HFF-Myc (cell line): ENCODE data around the gene APOBEC3A.

Experiments used
- DNase-seq: peaks from one replicate; pipeline ENCODE4 v3.0.0-alpha.2; 2011; ENCODE audit warnings: low read depth; ENCODE audit errors: extremely low read depth
- H3K4me3 ChIP-seq: replicated peaks from 2 replicates; pipeline ENCODE4 v1.5.1; 2011; ENCODE audit warnings: low read depth, mild to moderate bottlenecking, control low read depth, low read length
- CTCF ChIP-seq: IDR thresholded peaks from 2 replicates; pipeline ENCODE4 v1.5.1; 2012; ENCODE audit warnings: mild to moderate bottlenecking, low read depth, low read length, control low read depth; ENCODE audit errors: missing control alignments

The APOBEC3A gene

DNA sequence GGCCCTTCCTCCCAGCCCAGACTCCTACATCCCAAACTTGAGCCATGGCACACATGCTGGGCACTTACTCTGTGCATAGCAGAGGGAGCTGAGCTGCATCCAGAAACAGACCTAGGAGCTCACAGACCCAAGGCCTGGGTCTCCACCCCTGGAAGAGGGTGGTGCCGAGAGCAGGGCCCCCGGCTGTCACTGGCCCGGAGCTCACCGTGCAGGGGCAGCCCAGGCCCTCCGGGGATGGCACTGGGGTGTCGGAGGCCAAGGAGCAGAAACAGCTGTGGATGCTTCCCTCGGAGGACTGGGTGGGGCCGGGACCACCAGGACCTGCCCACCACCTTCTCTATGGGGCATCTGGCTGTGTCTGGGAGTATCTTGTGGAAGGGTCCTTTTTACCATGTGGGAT, 4.3 kb upstream of the APOBEC3A start:
- TF ChIP-seq CTCF = no peak
- no peak overlapping the region for H3K4me3 ChIP-seq

GRCh38 chr22:38953577-38954413, 3.6 kb upstream of the APOBEC3A start:
- no peak for TF ChIP-seq CTCF
- DNase-seq = no peak
- H3K4me3 ChIP-seq = no peak overlapping the region

More for the DNA sequence above, 4.3 kb upstream of the APOBEC3A start:
- DNase-seq = no peak

GRCh38 chr22:38954414-38955043, 2.9 kb upstream of the APOBEC3A start:
- no peak for DNase-seq
- no peak for TF ChIP-seq CTCF
- H3K4me3 ChIP-seq = no peak overlapping the region

DNA sequence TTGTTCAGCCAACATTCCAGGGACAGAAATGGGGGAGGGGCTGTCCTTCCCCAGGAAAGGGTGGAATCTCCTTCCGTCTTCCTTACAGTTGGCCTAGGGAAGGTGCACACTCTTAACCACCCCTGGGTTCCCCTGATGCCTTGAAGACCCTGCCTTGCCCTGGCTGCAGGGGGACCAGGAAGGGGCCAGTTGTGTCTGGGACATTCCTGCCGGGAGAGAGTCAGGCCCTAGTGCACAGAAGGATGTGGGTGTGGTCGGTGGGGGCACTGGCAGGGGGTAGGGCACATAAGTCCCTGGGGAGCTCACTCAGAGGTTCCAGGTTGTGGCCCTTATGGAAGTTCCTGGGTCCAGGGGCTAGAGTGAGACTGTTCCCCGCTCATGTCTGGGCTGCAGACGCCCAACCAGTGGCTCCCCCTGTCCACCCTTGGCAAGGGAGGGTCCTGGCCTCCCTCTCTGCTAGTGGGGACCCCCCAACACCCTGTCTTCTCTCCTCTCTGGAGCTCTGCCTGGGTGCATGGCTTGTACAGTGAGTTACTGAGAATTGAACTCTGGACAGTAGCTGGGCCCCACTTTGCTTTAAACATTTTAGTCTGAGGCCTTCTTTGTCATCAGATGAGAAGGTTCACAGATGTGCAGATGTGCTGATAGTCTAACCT, 2.0 kb upstream of the APOBEC3A start:
- no peak for DNase-seq
- no peak for TF ChIP-seq CTCF
- no peak overlapping the region for H3K4me3 ChIP-seq

- TF ChIP-seq CTCF = no peak
- DNase-seq = no peak
- no peak overlapping the region for H3K4me3 ChIP-seq
These were observed 1.5 kb upstream of the APOBEC3A start for GRCh38 chr22:38955926-38956325.

GRCh38 chr22:38956551-38956950, 858 bp upstream of the APOBEC3A start:
- no peak overlapping the region for H3K4me3 ChIP-seq
- no peak for TF ChIP-seq CTCF
- DNase-seq = no peak
